GM12874 (cell line): ENCODE results near the gene DOCK10.

ENCODE experiments used
- TF ChIP-seq, protein P1 (sequence below): IDR thresholded peaks from 2 replicates; pipeline ENCODE4 v1.5.1; 2011; ENCODE audit warnings: low read depth, mild to moderate bottlenecking, control low read depth, low read length, moderate library complexity; ENCODE audit not compliant: insufficient read depth

The DOCK10 gene

DNA sequence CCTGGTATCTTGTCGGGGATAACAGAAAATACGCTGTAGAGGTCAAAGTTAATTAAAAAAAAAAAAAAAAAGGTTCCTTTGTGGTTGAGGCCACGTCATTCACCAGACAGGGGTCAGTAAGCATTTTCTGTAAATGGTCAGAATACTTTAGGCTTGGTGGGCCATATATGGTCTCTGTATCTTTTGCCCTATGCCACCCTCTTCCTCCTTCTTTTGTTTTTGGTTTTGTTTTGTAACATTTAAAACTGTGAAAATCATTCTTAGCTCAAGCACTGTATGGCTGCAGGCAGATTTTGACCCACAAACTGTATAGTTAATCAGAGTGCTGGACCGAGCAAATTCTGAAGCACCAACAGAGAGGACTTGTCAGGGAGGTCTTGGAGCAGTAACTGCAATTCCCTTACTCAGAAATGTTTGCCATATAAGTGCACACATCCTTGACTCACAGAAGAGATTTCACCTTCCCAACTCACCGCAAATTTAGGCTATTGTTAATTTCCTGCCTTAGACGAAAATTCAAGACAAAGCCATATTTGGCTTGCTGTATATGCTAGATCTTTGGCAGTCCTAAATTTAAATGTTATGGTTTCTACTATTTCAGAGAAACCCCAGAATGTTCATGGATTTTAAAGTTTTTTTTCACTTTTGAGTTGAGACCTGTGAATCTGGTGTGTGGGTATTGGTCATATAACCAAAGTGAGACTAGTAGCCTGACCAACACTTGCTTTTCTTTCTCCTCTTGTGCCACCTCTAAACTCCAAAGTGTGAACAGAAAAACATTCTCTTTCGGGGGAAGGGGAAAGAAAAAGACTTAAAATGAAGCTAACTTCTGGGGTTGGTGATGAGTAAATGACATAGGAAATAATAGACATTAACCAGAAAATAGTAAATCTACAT, 65.4 kb downstream of the DOCK10 start:
- TF ChIP-seq, protein P1, sequence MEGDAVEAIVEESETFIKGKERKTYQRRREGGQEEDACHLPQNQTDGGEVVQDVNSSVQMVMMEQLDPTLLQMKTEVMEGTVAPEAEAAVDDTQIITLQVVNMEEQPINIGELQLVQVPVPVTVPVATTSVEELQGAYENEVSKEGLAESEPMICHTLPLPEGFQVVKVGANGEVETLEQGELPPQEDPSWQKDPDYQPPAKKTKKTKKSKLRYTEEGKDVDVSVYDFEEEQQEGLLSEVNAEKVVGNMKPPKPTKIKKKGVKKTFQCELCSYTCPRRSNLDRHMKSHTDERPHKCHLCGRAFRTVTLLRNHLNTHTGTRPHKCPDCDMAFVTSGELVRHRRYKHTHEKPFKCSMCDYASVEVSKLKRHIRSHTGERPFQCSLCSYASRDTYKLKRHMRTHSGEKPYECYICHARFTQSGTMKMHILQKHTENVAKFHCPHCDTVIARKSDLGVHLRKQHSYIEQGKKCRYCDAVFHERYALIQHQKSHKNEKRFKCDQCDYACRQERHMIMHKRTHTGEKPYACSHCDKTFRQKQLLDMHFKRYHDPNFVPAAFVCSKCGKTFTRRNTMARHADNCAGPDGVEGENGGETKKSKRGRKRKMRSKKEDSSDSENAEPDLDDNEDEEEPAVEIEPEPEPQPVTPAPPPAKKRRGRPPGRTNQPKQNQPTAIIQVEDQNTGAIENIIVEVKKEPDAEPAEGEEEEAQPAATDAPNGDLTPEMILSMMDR = no peak

DNA sequence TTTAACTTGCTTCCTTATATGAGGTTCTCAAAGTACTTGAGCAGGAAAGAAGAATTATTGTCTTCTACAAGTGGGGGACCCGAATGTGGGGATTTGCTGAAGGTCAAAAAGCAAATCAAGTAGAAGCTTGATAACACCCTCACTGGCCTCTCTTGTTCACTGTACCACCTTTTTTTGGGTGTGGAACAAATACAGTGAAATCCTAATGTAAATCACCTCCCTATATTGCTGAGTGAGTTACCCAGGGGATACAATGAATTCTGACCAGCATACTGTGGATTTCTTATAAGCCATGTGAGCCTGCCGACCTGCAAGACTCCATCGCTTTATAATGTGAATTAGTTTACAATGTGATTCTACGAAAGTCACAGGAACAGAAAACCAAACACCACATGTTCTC, 66.5 kb downstream of the DOCK10 start:
- TF ChIP-seq, protein P1 = no peak

DNA sequence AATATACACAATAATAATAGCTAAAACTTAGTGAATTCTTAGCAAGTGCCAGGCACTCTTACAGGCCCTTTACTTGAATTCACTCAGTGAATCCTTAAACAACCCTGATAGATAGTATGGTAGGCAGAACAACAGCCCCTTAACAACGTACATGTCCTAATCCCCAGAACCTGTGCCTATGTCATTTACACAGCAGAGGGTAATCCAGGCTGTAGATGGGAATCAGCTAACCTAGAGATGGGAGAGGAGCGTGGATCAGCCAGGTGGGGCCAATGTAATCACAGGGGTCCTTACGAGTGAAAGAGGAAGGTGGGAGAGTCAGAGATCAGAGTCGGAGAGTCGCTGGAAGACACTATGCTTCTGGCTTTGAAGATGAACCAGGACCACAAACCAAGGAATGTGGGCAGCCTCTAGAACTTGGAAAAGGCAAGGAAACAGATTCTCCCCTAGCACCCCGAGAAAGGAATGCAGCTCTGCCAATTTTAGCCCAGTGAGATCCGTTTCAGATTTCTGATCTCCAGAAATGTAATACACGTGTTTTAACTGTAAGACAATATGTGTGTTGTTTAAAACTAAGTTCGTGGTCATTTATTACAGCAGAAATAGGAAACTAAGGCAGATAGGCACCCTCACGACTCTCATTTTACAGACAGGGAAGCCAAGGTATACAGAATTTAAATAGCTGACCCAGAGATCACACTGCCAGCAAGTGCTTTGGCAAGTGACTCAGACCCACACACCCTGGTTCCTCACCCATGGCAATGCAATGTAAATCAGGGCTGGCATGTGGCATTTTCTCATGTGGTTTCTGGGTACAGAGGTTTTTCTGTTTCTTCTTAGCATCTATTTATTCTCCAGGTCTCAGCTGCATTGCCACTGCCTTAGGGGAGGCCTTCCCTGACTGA, 68.9 kb downstream of the DOCK10 start:
- TF ChIP-seq, protein P1 = no peak

DNA sequence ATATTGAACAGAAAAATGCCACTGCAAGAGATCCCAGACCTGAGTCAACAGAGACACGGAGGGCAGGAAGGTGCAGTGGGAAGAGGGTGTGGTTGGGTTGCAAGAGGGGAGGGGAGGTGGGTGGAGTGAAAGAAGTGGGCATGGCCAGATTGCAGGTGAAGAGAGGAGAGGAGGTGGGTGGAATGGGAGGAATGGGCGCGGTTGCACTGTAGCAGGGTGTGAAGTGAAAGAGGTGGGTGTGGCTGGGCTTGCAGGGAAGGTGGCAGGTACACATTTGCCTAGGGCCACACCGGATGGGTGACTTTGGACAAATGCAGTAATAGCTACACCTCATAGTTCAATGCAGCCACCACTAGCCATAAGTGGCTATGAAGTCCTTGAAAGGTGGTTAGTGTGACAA, 71.1 kb downstream of the DOCK10 start:
- TF ChIP-seq, protein P1 = no peak

DNA sequence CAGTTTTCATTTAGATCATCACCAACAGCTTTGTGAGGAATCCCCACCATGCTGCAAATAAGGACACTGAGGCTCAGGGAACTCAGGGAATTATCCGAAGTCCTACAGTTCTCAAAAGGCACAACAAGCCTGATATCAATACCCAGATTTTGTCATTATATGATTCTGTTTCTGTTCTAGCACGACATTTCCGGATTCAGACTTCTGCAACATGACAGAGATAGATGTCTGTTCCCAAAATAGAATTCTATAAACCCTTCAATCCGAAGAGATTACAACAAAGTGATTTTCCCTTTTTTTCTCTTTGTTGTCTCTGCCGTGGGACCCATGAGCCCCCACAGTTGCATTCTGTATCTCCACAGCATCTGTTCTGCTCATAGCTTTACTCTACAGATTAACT, 72.0 kb downstream of the DOCK10 start:
- TF ChIP-seq, protein P1 = no peak

DNA sequence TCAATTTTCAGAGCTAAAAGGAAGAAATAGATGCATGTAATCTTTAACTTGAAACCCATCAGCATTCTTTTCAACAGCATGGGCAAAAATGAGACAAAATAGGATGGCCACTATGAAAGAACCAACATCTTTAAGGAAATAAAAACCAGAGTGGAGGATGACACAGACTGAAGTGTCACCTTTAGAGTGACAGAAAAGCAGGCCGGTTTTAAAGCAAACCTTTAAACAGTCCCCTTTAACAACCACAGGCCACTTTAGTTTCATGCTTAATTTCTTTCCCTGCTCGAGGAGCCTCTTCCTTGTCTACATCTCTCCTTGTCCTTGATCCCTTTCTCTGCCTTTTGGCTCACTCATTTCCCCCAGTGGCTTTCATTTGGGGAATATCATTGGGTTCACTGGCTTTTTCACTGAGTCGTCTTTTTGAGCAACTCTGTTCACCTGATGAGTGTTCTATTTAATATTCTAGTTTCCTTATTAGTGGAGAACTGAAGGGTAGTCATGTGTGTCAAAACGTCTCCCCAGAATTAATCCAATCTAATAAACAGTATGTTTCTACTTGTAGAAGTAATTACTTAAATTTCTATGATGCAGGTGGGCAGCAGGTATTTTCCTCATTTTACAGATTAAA, 72.5 kb downstream of the DOCK10 start:
- TF ChIP-seq, protein P1 = no peak

DNA sequence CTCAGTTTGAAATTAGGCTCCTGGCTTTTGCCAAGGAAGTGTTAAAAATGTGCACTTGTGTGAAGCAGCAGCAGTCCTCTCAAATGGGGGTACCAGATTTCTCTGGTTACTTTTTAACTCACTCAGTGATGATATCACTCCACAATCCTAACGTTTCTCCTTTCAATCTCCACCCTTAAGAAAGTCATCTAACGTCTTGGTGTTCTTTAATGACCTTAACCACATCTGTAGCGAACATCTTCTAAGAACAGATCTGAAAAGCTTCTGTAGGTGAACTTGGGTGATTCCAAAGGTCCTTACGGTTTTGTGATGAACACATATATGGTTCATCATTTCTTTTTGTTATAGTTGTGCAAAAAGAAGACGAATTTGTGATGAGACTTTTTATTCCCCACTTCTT, 73.2 kb downstream of the DOCK10 start:
- TF ChIP-seq, protein P1 = no peak
